ENCODE data around the gene HMGCS1.

GRCh38 chr5:43314724-43315123 is 1.5 kb upstream of the HMGCS1 start:
- TF ChIP-seq CTCF (IDR thresholded peaks at IDR 0.05; ENCODE audit: low read depth, low read length) (no peak), EZH2phosphoT487 (IDR thresholded peaks at IDR 0.05; ENCODE audit: low read depth) (no peak)
